ENCODE measurements around the gene GALNT2.

The GALNT2 gene

GRCh38 chr1:230268371-230269170 is 201.5 kb downstream of the GALNT2 start:
- peak in 1 of 2 experiments; percentile 29 for DNase-seq

DNA sequence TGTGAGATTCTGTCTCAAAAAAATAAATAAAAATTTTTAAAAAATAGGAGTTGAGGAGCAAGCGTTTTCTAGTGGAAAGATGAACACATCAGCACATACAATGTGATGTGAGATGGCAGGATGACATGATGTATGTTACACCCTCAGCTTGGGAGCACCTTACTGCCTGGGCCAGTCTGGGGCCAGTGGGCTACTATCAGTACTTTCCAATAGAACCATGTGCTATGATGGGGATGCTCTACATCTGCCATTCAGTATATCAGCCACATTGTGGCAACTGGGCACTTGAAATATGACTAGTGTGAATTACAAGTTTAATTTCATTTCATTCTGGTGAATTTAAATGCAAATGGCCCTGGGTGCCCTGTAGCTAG is 203.1 kb downstream of the GALNT2 start:
- DNase-seq = no peak

DNA sequence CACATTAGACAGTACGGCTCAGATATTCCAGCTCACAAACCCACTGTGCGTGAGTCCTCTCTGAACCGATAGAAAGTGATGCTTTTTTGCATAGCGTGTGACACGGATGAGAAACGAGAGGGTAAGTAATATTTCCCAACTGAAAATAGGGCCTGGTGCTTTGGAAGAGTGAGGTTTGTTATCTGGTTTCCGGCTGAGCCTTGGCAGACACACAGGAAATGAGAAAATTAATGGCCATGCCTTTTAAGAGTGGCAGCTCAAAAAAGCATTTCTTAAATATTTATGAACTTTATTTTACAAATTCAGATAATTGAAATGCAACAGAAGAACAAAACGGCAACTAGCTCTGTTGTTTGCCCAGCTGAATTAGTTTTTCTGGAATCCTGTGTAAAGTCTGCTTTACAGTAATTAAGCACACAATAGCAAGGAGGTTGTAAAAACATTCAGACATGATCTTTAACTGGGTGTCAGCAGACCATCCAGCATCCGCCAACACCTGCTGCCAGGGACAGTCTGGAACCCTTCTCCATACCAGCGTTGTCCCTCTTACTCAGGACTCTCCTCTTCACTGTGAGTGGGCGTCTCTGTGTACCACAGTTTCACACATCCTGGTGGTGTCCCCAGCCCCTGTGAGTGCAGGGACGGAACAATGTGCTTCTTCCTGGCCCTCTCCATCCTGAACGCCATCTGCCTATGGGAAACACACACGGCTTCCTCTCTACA is 203.7 kb downstream of the GALNT2 start:
- no peak for DNase-seq

DNA sequence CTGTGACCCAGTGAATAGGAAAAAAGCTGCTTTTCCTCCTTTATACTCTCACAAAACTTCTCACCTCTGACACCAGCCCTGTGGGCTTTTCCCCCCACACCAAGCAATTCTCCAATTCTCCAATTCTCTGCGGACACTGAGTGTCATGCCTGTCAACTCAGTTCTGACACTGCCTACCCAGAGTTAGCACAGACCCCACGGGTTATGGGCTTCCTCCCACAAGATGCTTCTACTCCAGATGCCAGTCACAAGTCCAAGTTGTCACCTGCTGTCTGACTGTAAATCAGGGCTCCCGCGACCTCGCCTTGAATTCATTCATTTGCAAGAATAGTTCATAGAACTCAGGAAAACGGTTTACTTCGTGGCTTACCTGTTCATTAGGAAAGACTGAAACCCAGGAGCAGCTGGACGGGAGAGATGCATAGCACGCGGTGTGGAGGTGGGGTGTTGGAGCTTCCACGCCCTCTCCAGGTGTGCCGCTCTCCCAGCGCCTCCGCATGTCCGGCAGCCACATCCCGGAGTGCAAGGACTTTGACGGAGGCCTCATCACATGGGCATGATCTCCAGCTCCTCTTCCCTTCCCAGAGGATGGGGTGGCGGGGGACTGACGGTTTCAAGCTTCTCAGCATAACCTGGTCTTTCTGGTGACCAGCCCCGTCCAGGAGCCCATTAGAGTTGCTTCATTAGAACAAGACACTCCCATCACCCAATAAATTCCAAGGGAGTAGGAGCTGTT is 204.4 kb downstream of the GALNT2 start:
- no peak for DNase-seq

GRCh38 chr1:230272557-230272956 is 205.5 kb downstream of the GALNT2 start:
- DNase-seq = no peak

DNA sequence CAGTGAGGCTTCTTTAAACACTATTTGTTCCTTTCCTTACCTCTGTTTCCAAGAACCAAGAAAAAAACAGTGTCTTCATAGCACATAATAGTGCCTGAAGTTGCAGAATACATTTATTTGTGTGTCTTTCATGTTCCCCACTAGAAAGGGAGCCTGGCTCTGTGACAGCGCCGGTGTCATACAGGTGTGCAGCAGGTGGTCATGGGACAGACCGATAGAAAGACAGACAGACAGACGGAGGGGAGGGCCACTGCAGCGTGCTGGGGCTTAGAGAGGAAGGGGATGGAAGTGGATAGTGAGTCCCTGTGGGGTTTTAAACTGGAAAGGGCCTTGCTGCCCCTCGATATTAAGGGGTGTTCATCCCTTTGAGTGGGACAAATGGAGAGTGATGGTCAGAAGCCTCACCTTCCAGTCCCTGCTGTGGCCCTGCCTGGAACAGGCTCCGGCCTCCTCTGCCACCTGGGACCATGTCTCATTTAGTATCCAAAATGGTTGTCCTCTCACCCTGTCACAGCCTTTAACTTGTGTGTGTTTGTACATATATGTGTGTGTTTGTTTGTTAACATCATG is 206.2 kb downstream of the GALNT2 start:
- no peak for DNase-seq

- no peak for DNase-seq
These were observed 207.2 kb downstream of the GALNT2 start for GRCh38 chr1:230274254-230274653.

DNA sequence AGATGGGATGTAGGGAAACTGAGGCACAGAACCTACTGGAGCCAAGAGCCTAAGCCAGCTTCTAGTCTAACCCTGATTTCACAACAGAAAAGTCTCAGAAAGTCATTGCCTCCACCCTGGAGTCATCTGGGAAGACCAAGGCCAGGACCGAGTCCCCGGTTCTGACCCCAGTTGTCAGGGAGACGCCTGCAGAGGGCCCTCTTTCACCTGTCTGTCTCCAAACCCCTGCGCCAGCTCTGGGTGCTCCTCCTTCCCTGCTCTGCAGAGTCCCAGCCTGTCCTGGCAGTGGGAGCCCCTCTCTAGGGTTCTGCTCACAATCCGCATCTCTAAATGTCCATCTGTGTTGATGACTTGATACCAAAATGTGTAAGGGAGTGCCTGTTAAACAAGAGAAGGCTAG is 209.4 kb downstream of the GALNT2 start:
- DNase-seq = no peak

- DNase-seq = peak; percentile 12 to 39
These were observed 210.4 kb downstream of the GALNT2 start for GRCh38 chr1:230277201-230278025.

DNA sequence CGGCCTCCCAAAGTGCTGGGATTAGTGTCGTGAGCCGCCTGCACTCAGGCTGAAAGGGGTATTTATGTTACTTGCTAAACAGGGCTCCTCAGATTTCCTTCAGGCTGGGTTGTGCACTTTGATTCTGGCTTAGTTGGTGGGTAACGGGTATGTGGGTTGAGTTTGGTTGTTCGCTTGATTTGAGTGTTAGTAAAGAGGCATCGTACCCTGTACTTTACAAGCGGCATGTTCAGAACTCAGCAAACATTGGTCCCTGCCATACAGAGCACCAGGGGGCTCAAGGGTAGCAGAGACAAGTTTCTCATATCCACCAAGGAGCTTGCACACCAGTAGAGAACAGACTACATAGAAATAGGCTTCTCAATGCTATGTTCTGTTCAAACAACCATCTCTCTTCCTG is 211.3 kb downstream of the GALNT2 start:
- no peak for DNase-seq

GRCh38 chr1:230278871-230279582 is 212.0 kb downstream of the GALNT2 start:
- DNase-seq = no peak

DNA sequence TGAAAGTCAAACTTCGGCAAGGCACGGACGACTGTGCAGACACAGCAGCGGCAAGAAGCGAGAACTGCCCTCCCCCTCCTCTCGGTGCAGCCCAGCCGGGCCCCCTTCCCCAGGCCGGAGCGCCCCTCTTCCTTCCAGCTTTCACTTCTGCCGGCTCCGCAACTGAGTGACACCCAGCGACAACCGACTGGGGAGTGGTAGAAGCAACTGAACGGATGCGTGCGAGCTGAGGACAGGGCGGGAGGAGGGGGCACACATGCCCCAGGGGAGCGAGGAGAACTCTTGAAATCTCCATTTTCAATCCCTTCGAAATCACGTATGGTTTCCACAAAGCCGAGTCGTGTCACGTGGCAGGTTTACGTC is 212.5 kb downstream of the GALNT2 start:
- DNase-seq = no peak

DNA sequence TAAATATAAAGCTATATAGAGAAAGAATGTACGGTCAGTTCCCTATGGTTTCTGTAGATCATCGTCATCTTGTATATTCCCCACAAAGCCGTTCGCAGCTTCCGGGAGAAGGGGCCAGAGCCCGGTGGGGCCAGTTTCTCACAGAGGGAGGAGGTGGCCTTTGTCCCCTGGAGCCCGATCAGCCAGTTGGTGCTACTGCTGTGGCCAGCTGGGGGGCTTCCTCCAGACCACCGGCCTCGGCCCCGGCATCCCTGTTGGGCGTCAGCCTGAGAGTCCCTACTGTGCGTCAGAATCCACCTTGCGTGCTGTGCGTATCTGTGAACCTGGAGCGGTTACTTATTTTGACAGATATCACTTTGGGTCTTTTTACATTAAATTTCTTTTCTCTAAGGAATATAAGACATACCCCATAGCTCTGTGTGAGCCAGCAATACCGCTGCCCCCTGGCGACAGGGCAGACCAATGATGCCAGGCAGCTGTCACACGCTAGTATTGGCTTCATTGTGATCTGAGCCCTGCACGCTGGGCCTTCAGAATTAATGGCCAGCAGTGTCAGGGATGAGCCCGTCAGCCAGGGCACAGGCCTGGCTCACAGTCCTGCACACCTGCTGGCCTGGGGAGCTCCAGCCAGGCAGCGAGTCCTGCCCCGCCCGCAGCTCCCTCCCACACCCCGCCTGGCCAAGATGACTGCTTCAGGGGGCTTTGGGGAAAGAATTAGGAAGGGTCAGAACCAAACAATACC is 213.2 kb downstream of the GALNT2 start:
- DNase-seq = no peak

DNA sequence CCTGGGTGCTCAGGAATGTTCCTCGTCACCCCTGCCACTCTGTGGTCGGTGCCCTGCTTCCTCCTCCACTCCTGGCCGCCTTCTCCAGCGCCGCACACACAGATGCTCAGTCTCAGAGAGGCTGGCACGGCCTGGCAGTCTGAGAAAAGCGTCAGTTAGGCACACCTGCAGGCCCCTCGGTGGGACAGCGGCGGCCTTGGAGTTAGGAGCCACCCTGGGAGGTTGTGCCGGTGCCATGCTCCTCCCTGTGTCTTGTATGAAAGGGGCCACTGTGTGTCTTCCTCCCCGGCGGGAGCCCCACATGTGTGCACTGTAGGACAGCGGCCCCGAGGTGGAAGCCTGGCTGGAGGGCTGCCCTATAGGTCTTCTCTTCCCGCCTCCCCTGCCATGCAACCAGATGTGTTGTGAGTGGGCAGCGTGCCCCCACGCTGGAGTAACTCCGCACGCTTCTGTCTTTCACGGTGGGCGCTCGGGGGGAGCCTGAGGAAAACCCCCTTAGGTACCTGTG is 213.9 kb downstream of the GALNT2 start:
- DNase-seq = no peak

- DNase-seq = no peak
These were observed 214.5 kb downstream of the GALNT2 start for GRCh38 chr1:230281556-230281955.

GRCh38 chr1:230282157-230282556 is 215.1 kb downstream of the GALNT2 start:
- DNase-seq = no peak

- no peak for DNase-seq
These were observed 216.6 kb downstream of the GALNT2 start for GRCh38 chr1:230283678-230284077.

GRCh38 chr1:230284891-230285290 is 217.9 kb downstream of the GALNT2 start:
- no peak for DNase-seq

GRCh38 chr1:230285351-230285750 is 218.3 kb downstream of the GALNT2 start:
- no peak for DNase-seq

DNA sequence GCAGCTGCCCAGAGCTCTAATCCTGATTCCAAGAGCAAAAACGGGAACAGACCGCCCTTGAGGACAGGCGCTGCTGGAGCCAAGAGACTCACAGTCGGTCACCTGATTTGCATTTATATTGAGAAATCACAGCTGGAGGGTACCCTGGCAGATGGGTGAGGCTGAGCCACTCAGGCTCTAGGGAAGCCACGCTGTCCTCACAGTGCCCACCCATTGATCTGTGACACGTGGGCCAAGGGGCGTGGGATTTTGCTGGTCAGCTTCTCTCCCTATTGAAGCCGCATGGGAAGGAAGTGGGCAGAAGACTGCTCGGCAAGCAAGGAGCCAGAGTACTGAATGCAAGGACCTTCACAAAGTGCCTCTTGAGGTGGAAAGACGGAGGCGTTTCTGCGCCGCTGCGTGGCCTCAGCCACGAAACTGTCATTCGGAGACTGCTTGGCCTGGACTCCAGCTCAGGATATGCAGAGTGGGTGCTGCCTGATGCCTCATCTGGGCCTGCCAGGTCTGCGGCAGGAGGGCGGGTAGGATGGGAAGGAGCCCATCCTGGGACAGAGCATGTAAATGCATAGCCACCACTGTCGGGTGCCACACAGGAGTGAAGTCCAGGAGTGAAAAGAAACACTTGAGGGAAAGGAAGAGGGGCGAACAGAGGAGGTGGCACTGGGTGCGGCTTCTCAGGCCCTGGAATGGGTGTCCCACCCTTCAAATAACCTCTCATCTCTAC is 219.3 kb downstream of the GALNT2 start:
- no peak for DNase-seq
